ENCODE results near the gene RAB37. TPM values are rescaled to one million over a fixed set of nuclear protein-coding genes. Genes with fewer than 3 reads are reported as not detected.

RAB37 gene
- total RNA-seq, 1 experiment from 2014 or later: 8.9 TPM

DNA sequence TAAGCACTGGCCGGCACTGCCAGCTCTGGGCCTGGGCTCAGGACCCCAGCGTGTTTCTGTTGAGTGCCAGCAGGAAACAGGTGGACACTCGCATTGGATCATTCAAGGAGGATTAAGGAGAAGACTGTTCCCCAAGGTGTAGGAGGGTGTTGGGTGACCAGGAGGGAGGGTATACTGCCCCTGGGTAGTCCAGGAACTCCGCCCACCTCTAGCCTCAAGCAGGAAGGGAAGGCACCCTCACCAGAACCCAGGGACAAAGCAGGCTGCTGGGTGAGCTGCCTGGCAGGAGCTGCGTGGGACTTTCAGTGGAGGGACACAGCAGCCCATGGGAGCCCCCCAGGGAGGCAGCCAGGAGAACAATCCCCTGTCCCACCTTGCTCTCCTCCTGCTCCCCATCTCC is 7.7 kb upstream of the RAB37 start (continued):
- TF ChIP-seq, protein P1, sequence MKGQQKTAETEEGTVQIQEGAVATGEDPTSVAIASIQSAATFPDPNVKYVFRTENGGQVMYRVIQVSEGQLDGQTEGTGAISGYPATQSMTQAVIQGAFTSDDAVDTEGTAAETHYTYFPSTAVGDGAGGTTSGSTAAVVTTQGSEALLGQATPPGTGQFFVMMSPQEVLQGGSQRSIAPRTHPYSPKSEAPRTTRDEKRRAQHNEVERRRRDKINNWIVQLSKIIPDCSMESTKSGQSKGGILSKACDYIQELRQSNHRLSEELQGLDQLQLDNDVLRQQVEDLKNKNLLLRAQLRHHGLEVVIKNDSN (CRISPR knock-in tag; IDR thresholded peaks at IDR 0.05): no peak
- TF ChIP-seq FOXJ3 (CRISPR knock-in tag; IDR thresholded peaks at IDR 0.05; ENCODE audit: borderline replicate concordance): no peak

DNA sequence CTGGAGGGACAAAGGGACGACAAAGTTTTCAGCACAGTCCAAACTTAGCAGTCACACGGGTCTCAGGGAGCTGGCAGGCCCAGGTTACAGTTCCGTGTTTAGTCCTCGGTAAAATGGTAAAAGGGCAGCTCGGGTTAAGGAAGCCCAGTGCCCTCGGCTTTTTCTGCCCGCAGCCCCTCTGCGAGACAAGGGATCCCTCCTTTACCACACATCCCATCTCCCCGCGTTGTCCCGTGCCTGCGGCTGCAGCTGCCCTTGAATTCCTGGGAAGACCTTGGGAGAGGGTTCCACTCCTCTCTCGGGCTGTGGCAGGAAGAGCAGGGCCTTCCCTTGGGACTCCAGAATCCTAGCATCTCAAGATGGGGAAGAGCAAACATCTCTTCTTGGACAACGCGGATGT is 7.2 kb upstream of the RAB37 start:
- Mint-ChIP-seq H3K4me3 (no peak overlapping the region), H3K36me3 (no peaks in the 10 kb centered on the region), H3K27ac (no peak overlapping the region), H3K27me3 (ENCODE audit: low read depth) (no peaks in the 10 kb centered on the region; the same call in none of the 2 replicates), H3K9me3 (no peaks in the 10 kb centered on the region), H3K4me1 (peaks cover 3% of the 10 kb centered on the region; the same call in 1 of the 2 replicates)
- ChIA-PET CTCF (interaction anchor here (0.8 to 1.2 kb wide), 2 partner anchors 8 to 73 kb away, joined by 3 to 6 read pairs; no protein-coding TSS in a partner anchor), POLR2A (no interaction called here)
- ATAC-seq (no peak), DNase-seq (ENCODE audit: low spot score) (no peak)
- TF ChIP-seq, protein P2, sequence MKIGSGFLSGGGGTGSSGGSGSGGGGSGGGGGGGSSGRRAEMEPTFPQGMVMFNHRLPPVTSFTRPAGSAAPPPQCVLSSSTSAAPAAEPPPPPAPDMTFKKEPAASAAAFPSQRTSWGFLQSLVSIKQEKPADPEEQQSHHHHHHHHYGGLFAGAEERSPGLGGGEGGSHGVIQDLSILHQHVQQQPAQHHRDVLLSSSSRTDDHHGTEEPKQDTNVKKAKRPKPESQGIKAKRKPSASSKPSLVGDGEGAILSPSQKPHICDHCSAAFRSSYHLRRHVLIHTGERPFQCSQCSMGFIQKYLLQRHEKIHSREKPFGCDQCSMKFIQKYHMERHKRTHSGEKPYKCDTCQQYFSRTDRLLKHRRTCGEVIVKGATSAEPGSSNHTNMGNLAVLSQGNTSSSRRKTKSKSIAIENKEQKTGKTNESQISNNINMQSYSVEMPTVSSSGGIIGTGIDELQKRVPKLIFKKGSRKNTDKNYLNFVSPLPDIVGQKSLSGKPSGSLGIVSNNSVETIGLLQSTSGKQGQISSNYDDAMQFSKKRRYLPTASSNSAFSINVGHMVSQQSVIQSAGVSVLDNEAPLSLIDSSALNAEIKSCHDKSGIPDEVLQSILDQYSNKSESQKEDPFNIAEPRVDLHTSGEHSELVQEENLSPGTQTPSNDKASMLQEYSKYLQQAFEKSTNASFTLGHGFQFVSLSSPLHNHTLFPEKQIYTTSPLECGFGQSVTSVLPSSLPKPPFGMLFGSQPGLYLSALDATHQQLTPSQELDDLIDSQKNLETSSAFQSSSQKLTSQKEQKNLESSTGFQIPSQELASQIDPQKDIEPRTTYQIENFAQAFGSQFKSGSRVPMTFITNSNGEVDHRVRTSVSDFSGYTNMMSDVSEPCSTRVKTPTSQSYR (CRISPR knock-in tag; IDR thresholded peaks at IDR 0.05): no peak
- TF ChIP-seq GRHL2 (CRISPR knock-in tag; IDR thresholded peaks at IDR 0.05; ENCODE audit: insufficient replicate concordance, severe bottlenecking) (no peak), SOX15 (CRISPR knock-in tag; IDR thresholded peaks at IDR 0.05) (no peak), ZBTB21 (CRISPR knock-in tag; IDR thresholded peaks at IDR 0.05; ENCODE audit: borderline replicate concordance) (no peak), FOXJ3 (CRISPR knock-in tag; IDR thresholded peaks at IDR 0.05; ENCODE audit: borderline replicate concordance) (no peak), MYBL2 (CRISPR knock-in tag; IDR thresholded peaks at IDR 0.05) (no peak), FOXP1 (CRISPR knock-in tag; IDR thresholded peaks at IDR 0.05; ENCODE audit: borderline replicate concordance) (no peak), PRRX2 (CRISPR knock-in tag; IDR thresholded peaks at IDR 0.05) (no peak), ATF6 (CRISPR knock-in tag; IDR thresholded peaks at IDR 0.05) (no peak), JUN (CRISPR knock-in tag; IDR thresholded peaks at IDR 0.05) (no peak), MXD4 (CRISPR knock-in tag; IDR thresholded peaks at IDR 0.05; ENCODE audit: borderline replicate concordance) (no peak), RELA (CRISPR knock-in tag; IDR thresholded peaks at IDR 0.05; ENCODE audit: borderline replicate concordance) (no peak), SMAD4 (CRISPR knock-in tag; IDR thresholded peaks at IDR 0.05) (no peak), ZNF121 (CRISPR knock-in tag; IDR thresholded peaks at IDR 0.05) (no peak), NFYB (CRISPR knock-in tag; conservative IDR thresholded peaks at IDR 0.05; ENCODE audit: low read depth) (no peak), ELF4 (CRISPR knock-in tag; IDR thresholded peaks at IDR 0.05; ENCODE audit: low read depth) (no peak)
- TF ChIP-seq, protein P3, sequence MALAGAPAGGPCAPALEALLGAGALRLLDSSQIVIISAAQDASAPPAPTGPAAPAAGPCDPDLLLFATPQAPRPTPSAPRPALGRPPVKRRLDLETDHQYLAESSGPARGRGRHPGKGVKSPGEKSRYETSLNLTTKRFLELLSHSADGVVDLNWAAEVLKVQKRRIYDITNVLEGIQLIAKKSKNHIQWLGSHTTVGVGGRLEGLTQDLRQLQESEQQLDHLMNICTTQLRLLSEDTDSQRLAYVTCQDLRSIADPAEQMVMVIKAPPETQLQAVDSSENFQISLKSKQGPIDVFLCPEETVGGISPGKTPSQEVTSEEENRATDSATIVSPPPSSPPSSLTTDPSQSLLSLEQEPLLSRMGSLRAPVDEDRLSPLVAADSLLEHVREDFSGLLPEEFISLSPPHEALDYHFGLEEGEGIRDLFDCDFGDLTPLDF (CRISPR knock-in tag; IDR thresholded peaks at IDR 0.05): no peak
- TF ChIP-seq, protein P4, sequence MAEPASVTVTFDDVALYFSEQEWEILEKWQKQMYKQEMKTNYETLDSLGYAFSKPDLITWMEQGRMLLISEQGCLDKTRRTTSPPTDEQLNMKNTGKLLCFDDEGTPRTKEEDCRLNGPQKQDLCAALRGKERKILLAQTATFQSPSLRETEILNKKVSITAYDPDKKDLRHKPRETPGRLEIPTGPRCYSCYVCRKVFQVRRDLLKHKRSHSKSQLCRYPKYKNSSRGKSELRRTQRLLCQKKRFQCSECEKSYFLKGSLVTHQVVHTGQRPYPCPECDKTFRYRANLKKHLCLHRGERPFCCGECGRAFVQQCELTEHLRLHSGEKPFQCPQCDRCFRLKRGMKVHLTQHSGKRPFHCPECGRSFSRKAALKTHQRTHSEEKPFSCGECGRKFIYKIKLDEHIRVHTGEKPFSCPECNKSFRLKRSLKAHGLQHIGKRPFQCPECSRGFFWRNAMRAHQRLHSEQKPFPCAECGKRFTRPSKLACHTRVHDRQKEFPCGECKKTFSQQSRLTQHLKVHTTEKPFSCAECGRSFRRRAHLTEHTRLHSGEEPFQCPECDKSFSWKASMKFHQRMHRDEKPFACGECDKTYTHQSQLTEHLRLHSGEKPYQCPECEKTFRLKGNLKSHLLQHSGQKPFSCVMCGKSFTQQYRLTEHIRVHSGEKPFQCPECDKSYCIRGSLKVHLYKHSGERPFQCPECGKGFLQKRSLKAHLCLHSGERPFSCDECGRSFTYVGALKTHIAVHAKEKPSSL (CRISPR knock-in tag; conservative IDR thresholded peaks at IDR 0.05): no peak

All from WTC11 (cell line).